GM21619 (cell line): Measurements from ENCODE around the gene NUDCD3.
"Not testable (repeated sequence)": the region's sequence is repeated elsewhere in the genome, so short reads cannot be mapped to it uniquely, and the experiment has no call there.

Source experiments
- ATAC-seq: cut with Tn5 transposase; IDR thresholded peaks from one replicate; pipeline ENCODE4 v1.9.1; 2021; ENCODE audit not compliant: unreplicated experiment

The NUDCD3 gene

DNA sequence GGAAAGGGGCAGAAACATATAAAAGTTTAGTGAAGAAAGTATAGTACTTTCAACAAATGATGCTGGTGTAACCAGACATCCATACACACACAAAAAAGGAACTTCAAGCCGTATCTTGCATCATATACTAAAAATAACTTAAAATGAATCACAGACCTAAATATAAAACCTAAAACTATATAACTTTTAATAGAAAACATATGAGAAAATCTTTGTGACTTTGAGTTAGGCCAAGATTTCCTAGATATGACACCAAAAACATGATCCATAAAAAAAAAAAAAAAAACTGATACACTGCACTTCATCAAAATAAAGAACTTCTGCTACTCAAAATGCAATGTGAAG, 40.9 kb downstream of the NUDCD3 start:
- no peak for ATAC-seq

DNA sequence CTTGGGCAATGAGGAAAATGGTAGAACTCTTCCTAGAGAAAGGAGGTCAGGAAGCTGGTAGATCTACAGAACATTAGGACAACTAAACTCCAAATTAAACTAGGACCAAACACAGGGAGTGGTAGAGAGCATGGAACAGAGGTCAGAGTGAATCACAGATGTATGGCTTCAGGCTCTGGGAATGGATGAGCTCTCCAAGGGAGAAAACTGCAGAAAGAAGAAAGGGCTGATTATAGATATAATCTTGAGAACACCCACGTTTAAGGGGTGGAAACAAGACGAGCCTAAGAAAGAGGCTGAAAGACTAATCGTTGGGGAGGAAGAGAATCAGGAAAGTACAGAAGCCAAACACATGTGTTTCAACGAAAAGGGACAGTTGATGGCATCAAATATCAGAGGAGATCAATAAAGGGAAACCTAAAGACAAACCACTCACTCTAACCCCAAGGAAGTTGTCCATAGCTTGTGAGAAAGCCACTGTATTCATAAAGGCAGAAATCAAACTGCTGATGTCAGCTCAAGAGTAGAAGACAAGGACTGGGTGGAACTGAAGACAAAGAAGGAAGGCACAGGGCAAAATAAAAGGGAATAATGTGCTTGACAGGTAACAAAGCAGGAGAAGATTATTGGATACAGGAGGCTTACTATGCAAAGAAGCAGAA, 41.4 kb downstream of the NUDCD3 start:
- no peak for ATAC-seq

- no peak for ATAC-seq
Observed at GRCh38 chr7:44447874-44448425, 42.5 kb downstream of the NUDCD3 start.

DNA sequence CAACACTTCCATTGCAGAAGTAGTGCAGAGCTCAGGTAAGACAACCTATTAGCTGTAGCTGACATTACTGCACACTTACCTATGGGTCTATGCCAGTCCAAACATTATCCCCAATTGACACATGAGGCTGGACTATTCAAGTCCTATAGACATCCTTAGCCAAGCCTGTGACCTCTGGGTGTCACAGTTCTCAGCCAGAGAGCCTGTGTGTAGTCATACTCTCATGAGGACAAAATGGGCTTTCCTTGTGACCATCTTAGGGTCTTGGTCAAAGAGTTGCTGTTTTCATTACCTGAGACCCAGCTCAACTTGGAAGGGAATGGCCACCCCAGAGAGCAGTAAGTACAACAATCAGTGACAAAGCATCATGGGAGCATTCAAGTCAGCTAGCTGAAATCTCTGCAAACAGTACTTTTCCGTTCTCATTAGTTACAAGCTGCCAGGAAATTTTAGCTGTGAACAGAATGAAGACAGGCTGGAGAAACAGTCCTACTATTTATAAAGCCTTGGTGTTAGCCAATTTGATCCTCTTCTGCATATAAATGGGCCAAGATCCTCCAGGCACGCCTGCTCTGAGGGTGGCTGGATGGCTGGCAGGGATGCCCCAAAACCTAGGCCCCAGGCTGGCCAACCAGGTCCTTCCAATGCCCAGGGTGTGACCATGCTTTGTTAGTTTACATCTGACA, 44.3 kb downstream of the NUDCD3 start:
- ATAC-seq: no peak

DNA sequence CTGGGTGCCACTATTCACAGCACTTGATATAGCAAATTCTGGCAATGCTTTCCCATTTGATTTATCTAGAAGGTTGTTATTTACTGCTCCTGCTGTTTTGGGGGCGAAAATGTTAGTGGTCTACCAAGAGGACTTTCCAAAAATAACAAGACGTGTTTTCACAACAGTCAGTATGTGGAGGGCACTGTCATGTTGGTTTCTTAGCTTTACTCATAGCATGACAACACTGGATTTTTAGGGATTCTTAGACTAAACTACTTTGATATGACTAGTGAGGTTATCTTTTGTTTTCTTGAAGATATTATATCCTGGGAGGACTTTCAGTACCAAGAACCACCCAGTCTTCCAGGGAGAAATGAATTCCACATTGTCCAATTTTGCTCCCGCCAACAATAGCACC, 49.4 kb downstream of the NUDCD3 start:
- ATAC-seq: no peak

DNA sequence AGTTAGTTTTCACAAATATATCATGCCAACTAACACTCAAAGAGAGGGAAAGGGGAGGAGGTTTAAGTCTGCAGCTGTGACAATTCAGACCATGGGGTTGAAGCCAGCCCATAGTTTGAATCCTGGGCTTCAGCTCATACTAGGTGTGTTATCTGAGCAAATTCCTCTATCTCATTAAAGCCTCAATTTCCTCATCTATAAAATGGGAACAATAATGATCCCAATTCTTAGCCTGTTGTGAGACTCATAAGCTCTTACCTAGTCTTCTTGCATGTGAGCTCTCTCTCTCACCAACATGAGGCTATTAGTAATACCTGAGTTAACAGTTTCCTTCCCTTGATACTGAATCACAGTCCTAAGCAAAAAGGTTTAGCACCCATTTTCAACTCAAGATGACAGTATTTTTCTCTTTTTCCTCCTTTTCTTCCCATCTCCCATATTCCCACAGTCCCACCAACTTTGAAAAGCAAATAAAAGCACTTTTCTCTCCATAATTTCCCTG, 49.8 kb downstream of the NUDCD3 start:
- ATAC-seq: no peak

DNA sequence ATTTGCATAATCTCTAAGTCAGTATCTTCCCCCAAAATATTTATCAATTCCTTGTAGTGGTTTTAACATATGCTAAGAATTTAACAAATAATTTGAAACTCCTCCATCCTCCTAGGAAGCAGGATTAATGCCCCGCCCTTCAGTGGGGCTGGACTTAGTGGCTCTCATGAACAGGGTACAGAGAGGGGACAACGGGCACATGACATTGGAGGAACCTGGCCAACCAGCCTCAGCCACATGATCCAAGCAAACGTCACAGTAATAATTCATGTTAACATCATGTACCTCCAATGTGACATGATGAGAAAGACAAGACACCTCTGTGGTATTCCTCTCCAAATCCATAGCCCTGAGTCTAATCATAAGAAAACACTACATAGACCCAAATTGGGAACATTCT, 50.5 kb downstream of the NUDCD3 start:
- no peak for ATAC-seq

DNA sequence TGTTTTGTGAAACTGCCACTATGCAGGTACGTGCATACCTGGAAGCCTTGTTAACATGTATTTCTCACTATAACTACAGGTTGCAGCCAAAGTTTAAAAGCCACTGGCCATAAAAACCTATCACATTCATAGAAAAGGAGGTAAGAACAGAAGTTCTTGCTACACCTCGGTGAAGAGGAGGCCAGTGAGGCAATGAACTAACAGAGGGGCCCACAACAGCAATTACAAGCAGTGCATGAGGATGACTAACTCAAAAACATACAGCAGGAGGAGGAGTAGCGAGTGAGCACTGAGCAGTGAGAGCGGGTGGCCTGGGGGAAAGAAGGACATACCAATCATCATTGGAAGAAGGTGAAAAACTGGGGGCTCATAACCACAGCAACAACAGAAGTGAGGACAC, 51.6 kb downstream of the NUDCD3 start:
- ATAC-seq: no peak

GRCh38 chr7:44434201-44434600, 56.3 kb downstream of the NUDCD3 start:
- no peak for ATAC-seq

DNA sequence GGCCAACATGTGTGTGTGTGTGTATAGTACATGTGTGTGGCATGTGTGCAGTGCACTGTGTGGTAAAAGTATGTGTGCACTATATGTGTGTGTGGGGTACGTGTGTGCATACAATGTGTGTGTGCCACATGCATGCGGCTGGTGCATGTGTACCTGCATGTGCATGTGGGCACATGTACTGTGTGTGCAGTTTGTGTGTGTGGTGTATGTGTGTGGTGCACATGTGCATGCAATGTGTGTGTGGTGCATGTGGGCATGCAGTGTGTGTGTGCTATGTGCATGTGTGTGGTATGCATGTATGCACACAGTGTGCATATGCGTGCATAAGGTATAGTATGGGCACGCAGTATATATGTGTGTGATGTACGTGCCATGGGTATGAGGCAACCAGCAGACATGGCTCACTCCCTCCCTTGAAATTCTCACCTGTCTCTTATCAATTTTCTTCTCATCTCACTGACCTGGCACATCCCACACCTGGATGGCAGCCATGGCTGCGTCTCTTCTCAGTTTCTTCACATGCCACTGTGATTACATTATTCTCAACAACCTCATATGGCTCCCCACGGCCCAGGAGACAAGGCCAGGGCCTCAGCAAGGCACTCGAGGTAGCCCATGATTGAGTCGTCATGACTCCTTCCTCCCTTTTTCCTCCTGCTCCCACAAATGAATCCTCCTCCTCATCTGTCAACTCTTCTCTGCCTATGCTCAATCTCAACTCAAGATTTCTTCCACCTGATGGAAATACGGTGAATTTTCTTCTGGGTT, 57.0 kb downstream of the NUDCD3 start:
- ATAC-seq: no peak

DNA sequence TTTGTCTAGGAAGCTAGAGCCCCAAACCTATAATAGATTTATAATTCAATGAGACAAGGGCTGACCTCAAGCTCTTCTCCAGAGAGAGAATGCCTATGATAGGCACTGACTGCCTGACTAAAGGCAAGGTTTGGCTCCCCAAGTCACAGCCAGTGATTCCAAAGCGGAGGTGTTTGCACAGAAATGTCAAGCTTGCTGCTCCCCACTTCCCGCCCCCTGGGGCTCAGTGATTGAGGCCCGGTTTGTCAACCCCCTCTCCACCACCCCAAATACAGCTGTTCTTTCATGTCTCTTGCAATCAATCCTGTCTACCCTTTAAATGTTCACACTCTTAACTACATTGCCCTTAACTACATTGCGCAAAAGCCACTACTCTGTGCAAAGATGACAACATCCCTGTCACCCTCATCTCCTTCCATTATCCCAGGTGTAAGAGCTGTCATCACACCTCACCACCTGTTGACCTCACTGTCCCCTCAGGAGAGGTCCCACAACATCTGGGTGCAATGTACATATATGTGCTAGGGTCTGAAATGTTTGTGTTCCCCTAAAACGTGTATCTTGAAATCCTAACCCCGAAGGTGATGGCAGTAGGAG, 58.0 kb downstream of the NUDCD3 start:
- no peak for ATAC-seq

DNA sequence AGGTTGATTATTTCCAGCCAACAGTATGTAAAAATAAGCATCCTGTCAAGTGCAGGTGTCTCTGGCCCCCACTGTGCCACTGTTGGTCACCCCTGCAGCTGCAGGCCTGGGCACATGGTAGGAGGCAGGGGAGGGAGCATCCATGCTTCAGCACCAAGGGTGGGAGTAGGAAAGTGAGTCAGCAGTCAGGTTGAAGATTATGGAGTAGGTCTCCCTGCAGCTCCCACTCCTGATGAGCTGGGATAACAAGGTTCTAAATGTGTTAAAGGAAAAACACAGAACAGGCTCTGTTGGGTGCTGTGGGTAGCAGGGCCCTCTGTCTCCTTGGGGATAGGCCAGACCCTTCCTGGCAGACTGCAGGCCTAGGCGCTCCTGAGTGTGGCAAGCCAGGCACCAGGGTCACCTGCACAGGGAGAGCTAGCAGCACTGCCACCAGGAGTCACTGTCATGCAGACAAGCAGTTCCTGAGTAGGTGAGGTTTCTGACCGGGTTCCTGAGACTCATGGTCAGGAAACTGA, 59.3 kb downstream of the NUDCD3 start:
- peak; percentile 68 for ATAC-seq

GRCh38 chr7:44430054-44430453, 60.4 kb downstream of the NUDCD3 start:
- ATAC-seq: no peak

DNA sequence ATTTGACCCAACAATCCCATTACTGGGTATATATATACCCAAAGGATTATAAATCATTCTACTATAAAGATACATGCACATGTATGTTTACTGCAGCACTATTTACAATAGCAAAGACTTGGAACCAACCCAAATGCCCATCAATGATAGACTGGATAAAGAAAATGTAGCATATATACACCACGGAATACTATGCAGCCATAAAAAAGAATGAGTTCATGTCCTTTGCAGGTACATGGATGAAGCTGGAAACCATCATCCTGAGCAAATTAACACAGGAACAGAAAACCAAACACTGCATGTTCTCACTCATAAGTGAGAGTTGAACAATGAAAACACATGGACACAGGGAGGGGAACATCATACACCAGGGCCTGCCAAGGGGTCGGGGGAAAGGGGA, 65.7 kb downstream of the NUDCD3 start:
- ATAC-seq: not testable (repeated sequence)

GRCh38 chr7:44416941-44417340, 73.5 kb downstream of the NUDCD3 start:
- no peak for ATAC-seq

DNA sequence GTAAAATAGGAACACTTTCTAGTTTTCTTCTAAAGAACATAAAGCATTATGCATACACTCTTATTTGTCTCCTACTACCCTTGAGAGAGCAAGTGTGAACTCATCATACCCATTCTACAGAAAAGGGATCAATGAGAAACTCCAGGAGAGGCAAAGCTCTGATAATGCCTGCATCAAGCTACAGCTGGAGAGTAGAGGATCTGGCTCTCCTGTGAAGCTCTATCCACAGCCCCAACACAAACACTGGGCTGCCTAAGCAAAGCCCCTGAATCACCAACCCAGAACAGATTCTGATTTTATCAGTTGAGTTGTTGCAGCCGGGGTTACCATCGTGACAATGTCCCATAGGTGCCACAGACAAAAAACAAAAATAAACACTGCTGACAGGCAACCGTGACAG, 74.9 kb downstream of the NUDCD3 start:
- no peak for ATAC-seq

DNA sequence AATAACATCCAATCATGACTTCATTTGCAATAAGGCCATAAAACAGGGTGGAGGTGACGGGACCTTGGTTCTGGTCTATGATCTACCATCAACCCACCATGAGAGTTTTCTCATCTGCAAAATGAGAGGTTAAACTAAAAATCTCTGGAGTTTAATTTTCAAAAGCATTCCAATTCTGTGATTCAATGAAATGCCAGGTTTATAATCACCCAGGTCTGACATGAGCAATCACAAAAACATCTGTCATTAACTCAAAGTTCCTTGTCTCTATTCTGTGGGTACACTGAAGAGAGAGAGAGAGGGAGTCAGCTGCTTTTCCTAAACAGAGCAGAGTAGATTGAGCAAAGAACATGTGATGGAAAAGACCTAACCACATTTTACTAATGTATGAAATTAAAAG, 75.4 kb downstream of the NUDCD3 start:
- no peak for ATAC-seq

DNA sequence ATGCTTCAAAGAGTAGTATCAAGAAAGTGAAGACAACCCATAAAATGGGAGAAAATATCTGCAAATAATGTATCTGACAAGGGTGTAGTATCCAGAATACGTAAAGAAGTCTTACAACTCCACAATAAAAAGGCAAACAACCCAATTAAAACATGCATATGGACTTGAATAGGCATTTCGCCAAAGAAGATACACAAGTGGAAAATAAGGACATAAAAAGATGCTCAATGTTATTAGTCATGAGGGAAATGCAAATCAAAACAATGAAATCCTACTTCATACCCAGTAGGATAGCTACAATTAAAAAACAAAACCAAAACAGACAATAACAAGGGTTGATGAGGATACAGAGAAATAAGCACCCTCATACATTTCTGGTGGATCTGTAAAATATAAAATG, 79.2 kb downstream of the NUDCD3 start:
- no peak for ATAC-seq

GRCh38 chr7:44408596-44408995, 81.9 kb downstream of the NUDCD3 start:
- no peak for ATAC-seq

DNA sequence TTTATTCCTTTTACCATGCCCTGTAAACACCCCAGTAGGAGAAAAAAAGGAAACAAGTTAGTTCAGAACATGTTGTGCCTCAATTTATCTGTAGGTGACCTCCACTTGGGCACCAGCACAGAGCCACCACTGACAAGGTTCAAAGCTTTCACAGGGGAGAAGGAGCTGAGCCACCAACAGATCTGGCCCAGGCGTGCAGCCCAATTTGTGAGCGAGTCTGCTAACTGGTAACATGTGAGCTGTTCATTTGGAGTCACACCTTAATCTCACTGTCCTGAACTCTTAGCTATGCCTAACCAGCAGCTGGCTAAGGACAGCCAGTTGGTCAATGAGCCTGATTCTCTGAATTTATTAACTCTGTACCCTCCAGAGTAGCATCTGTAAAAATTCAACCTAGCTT, 86.7 kb downstream of the NUDCD3 start:
- no peak for ATAC-seq

DNA sequence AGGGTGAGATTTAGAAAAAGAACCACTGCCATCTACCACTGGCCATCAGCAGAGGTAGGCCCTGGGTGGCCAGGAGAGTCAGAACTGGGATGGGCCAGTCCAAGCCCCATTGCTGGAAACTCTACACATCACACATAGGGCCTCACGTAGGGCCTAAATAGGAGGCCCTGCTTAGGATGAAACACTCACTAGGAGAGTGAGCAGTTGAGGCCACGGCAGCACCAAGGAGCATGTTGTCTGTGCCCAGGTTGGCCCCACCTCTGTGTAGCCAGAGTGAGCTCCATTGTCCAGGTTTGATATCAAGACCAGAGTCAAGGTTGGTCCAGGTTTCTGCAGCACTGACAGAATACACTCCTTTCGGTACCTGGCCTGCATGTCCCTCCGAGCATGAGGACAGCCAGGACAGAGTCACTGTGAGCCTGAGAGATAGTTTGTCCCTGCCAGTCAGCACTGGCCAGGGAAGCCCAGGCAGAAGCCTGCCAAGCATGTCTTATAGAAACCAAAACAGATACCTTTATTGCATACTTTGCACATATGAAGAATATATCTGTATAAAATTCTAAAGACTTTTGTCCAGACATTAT, 87.2 kb downstream of the NUDCD3 start:
- no peak for ATAC-seq
